ENCODE data around the gene PCDHGA2. TPM values are rescaled to one million over a fixed set of nuclear protein-coding genes. Genes with fewer than 3 reads are reported as not detected.

PCDHGA2 gene
- total RNA-seq, 3 donors from 2014 or later = 4.6 to 8.6 (median 6.2) TPM

DNA sequence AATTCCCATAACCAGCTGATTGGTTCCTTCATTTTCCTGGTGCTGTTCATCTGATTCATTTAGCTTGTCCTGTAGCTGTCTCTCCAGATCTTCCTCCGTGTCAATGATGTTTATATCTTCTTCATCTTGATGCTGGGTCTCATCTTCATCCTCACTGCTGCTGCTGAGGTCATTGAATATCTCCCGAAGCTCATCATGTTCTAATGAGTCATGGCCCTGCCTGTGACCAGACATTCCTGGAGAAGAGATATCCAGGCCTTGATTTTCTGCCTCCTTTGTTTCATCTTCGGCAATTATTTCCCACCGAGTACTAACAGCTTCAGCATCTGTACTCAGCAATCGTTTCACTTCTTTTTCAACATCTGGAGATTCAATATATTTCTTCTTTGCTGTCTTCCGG, 19.4 kb upstream of the PCDHGA2 start:
- H3K27ac ChIP-seq = no peak overlapping the region
- intact Hi-C loops (cut with DNase I; ENCODE audit: low total_unique reads) = no loop called here
- peaks cover 62 to 80% of the 10 kb centered on the region in 2 donors for H3K9me3 ChIP-seq
- DNase-seq (ENCODE audit: low spot score in 2 of 2) = no peak
- peaks cover 4% of the 10 kb centered on the region for H3K36me3 ChIP-seq
- peak overlapping the region in 1 of 3 donors; percentile 80 for H3K4me3 ChIP-seq
- no peaks in the 10 kb centered on the region for H3K27me3 ChIP-seq
- H3K4me1 ChIP-seq = no peaks in the 10 kb centered on the region
- TF ChIP-seq POLR2AphosphoS5 (IDR thresholded peaks at IDR 0.05) = no peak
- TF ChIP-seq, protein P1, sequence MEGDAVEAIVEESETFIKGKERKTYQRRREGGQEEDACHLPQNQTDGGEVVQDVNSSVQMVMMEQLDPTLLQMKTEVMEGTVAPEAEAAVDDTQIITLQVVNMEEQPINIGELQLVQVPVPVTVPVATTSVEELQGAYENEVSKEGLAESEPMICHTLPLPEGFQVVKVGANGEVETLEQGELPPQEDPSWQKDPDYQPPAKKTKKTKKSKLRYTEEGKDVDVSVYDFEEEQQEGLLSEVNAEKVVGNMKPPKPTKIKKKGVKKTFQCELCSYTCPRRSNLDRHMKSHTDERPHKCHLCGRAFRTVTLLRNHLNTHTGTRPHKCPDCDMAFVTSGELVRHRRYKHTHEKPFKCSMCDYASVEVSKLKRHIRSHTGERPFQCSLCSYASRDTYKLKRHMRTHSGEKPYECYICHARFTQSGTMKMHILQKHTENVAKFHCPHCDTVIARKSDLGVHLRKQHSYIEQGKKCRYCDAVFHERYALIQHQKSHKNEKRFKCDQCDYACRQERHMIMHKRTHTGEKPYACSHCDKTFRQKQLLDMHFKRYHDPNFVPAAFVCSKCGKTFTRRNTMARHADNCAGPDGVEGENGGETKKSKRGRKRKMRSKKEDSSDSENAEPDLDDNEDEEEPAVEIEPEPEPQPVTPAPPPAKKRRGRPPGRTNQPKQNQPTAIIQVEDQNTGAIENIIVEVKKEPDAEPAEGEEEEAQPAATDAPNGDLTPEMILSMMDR (IDR thresholded peaks at IDR 0.05) = no peak
- no peak for TF ChIP-seq POLR2A (IDR thresholded peaks at IDR 0.05)

DNA sequence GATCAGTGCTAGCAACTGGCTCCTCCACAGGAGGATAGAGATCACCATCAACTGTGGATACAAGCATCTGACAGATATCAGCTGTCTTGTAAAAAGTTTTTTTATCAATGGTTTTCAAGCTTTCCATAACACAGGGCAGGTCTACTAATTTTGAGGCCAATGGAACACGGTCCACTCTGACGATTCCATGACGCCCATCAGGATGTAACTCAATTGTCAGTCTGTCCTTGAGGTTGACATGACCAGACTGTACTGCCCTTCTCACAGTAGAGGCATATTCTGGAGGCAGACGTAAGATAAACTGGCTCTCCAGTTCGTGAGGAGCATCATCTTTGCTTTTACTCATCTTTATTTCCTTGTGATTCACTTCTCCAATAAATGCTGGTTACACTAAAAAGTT, 18.9 kb upstream of the PCDHGA2 start:
- TF ChIP-seq POLR2AphosphoS5 (IDR thresholded peaks at IDR 0.05) = no peak
- TF ChIP-seq, protein P1 (IDR thresholded peaks at IDR 0.05) = no peak
- no peak for TF ChIP-seq POLR2A (IDR thresholded peaks at IDR 0.05)
- peak overlapping the region in 1 of 2 donors; percentile 98 for H3K27ac ChIP-seq
- H3K27me3 ChIP-seq = no peaks in the 10 kb centered on the region
- H3K4me3 ChIP-seq = peak overlapping the region; percentile 75 to 80 (median 75)
- no peaks in the 10 kb centered on the region for H3K4me1 ChIP-seq
- intact Hi-C loops (cut with DNase I; ENCODE audit: low total_unique reads) = no loop called here
- DNase-seq (ENCODE audit: low spot score in 2 of 2) = no peak
- peaks cover 58 to 81% of the 10 kb centered on the region in 2 donors for H3K9me3 ChIP-seq
- peaks cover 4% of the 10 kb centered on the region for H3K36me3 ChIP-seq

DNA sequence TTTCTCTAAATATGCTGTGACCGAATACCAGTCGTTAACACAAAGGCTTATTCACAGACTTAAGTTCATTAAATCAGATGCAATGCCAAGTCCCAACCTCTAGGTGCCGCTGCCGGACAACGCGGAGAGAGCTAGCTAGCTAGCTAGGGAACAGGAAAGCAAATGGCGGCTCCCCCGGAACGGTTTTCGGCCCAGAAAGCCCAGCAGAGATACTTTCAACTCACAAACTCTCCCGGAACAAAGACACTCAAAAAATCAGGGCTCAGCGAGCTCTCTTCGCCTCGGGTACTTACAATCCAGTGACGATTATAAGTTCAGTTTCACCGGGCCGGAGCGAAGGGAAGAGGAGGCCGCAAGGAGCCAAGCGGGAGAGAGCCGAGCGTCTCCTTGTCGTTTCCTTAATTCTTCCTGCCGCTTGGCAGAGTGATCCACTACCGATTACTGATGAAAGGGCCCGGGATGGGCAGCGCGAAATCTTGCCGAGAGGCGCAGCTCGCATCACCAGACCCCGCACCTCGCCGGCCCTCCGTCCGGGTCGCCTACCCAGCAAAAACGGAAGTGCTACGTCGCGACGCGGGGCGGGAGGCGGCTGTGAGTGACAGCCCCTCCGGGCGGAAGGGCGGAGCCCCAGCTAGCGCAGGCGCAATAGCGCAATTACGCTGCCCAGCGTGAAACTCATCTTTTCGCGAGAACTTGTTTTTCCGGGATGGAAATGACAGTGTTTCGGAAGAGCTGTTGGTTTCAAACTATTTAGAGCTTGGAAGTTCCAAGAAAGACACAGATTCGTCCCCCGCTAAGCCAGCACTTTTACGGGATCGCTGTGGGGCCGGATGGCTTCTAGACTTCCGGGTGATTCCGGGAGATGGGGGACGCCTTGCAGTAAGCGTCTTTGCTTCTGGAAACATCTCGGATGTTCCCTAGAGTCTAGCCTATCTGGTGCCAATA, 18.1 kb upstream of the PCDHGA2 start, which contains the start of gene TAF7:
TAF7 (minus strand) TSS at position 560 of the 945 bp plus-strand sequence. CDS start 740 bp downstream, outside the sequence.
- TF ChIP-seq POLR2AphosphoS5 (IDR thresholded peaks at IDR 0.05) = peak; percentile 93 to 99 (median 97)
- TF ChIP-seq, protein P1 (IDR thresholded peaks at IDR 0.05) = peak; percentile 65 to 77 (median 72)
- TF ChIP-seq POLR2A (IDR thresholded peaks at IDR 0.05) = peak; percentile 91
- peak; percentile 82 to 90 for DNase-seq (ENCODE audit: low spot score in 2 of 2)
- intact Hi-C loops (cut with DNase I; ENCODE audit: low total_unique reads) = no loop called here
- peaks cover 4% of the 10 kb centered on the region for H3K36me3 ChIP-seq
- H3K4me3 ChIP-seq = peak within 1 kb of the TSS; percentile 75 to 80 (median 75)
- peaks cover 50 to 81% of the 10 kb centered on the region in 2 donors for H3K9me3 ChIP-seq
- no peaks in the 10 kb centered on the region for H3K4me1 ChIP-seq
- no peaks in the 10 kb centered on the region for H3K27me3 ChIP-seq
- peak within 1 kb of the TSS; percentile 98 for H3K27ac ChIP-seq

- H3K4me3 ChIP-seq = no peak overlapping the region
- DNase-seq (ENCODE audit: low spot score in 2 of 2) = no peak
- H3K27me3 ChIP-seq = no peaks in the 10 kb centered on the region
- no peaks in the 10 kb centered on the region for H3K4me1 ChIP-seq
- intact Hi-C loops (cut with DNase I; ENCODE audit: low total_unique reads) = no loop called here
- TF ChIP-seq POLR2AphosphoS5 (IDR thresholded peaks at IDR 0.05) = no peak
- TF ChIP-seq, protein P1 (IDR thresholded peaks at IDR 0.05) = no peak
- TF ChIP-seq POLR2A (IDR thresholded peaks at IDR 0.05) = no peak
- no peak overlapping the region for H3K27ac ChIP-seq
- H3K9me3 ChIP-seq = peaks cover 46 to 81% of the 10 kb centered on the region in 2 donors
- no peaks in the 10 kb centered on the region for H3K36me3 ChIP-seq
Observed at GRCh38 chr5:141322261-141322660, 16.3 kb upstream of the PCDHGA2 start.

Measured in breast epithelium (tissue), 4 donors.